ENCODE results near the gene UBE4B. TPM values are rescaled to one million over a fixed set of nuclear protein-coding genes. Genes with fewer than 3 reads are reported as not detected.

UBE4B gene
- total RNA-seq, 1 experiment from 2014 or later, result 54.7 TPM

DNA sequence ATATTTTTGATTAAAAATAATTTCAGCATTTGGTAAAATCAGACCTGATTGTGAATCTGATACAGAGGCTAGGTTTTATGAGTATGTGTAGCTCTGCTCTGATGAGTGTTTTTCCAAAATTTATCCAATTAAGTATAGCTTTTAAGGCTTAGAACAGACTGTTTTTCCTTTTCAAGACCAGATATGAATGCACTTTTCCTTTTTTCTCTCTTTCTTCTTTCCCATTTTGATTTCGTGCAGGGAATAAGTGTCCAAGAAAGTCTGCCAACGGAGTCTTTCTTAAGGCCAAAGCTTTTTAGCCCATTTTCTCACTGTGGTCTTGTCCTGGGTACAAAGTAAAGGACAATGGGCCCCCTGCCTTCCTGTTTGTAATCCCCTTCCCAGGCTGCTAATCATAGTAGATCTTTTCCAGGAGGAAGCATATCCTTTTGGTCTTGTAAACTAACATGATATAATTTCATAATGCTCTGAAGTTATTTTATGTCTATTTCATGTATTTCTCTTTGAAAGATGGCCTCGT is 180.5 kb downstream of the UBE4B start:
- intact Hi-C loops (cut with micrococcal nuclease; ENCODE audit: unreplicated experiment) (loop anchor here (10.0 kb wide), 1 partner anchor 122 kb away; no protein-coding TSS in a partner anchor), in situ Hi-C loops (cut with HindIII; ENCODE audit: low pct_unique_long_range_greater_than_20kb, low sequenced_read_pairs) (no loop called here)
- no peak for ATAC-seq
- BruUV-seq (replicated peaks), result no TSS peak
- TF ChIP-seq POLR2AphosphoS5 (IDR thresholded peaks at IDR 0.05; ENCODE audit: low read depth, low read length) (no peak), TCF7L2 (IDR thresholded peaks at IDR 0.05; ENCODE audit: low read depth, low read length) (no peak), SIN3A (IDR thresholded peaks at IDR 0.05; ENCODE audit: borderline replicate concordance, insufficient read depth, low read depth, low read length) (no peak)
- TF ChIP-seq, protein P1, sequence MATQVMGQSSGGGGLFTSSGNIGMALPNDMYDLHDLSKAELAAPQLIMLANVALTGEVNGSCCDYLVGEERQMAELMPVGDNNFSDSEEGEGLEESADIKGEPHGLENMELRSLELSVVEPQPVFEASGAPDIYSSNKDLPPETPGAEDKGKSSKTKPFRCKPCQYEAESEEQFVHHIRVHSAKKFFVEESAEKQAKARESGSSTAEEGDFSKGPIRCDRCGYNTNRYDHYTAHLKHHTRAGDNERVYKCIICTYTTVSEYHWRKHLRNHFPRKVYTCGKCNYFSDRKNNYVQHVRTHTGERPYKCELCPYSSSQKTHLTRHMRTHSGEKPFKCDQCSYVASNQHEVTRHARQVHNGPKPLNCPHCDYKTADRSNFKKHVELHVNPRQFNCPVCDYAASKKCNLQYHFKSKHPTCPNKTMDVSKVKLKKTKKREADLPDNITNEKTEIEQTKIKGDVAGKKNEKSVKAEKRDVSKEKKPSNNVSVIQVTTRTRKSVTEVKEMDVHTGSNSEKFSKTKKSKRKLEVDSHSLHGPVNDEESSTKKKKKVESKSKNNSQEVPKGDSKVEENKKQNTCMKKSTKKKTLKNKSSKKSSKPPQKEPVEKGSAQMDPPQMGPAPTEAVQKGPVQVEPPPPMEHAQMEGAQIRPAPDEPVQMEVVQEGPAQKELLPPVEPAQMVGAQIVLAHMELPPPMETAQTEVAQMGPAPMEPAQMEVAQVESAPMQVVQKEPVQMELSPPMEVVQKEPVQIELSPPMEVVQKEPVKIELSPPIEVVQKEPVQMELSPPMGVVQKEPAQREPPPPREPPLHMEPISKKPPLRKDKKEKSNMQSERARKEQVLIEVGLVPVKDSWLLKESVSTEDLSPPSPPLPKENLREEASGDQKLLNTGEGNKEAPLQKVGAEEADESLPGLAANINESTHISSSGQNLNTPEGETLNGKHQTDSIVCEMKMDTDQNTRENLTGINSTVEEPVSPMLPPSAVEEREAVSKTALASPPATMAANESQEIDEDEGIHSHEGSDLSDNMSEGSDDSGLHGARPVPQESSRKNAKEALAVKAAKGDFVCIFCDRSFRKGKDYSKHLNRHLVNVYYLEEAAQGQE (IDR thresholded peaks at IDR 0.05; ENCODE audit: insufficient read depth in 1 of 2, low read depth in 2 of 2, low read length in 1 of 2), result no peak
- TF ChIP-seq, protein P2, sequence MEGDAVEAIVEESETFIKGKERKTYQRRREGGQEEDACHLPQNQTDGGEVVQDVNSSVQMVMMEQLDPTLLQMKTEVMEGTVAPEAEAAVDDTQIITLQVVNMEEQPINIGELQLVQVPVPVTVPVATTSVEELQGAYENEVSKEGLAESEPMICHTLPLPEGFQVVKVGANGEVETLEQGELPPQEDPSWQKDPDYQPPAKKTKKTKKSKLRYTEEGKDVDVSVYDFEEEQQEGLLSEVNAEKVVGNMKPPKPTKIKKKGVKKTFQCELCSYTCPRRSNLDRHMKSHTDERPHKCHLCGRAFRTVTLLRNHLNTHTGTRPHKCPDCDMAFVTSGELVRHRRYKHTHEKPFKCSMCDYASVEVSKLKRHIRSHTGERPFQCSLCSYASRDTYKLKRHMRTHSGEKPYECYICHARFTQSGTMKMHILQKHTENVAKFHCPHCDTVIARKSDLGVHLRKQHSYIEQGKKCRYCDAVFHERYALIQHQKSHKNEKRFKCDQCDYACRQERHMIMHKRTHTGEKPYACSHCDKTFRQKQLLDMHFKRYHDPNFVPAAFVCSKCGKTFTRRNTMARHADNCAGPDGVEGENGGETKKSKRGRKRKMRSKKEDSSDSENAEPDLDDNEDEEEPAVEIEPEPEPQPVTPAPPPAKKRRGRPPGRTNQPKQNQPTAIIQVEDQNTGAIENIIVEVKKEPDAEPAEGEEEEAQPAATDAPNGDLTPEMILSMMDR (IDR thresholded peaks at IDR 0.05), result no peak
- POLR2A ChIA-PET, result no interaction called here
- H3K4me1 ChIP-seq (ENCODE audit: control insufficient read depth, insufficient read depth, low read length), result peaks cover 27% of the 10 kb centered on the region
- H3K27me3 ChIP-seq (ENCODE audit: control insufficient read depth, insufficient read depth, low read length), result no peaks in the 10 kb centered on the region
- DNase-seq (ENCODE audit: low read depth, low spot score), result no peak
- no peak overlapping the region for H3K4me3 ChIP-seq (ENCODE audit: low read depth in 2 of 2, low read length in 2 of 2)
- no peak overlapping the region for H3K27ac ChIP-seq (ENCODE audit: low read length)
- no peaks in the 10 kb centered on the region; the same call in 1 of the 2 replicates for H3K36me3 ChIP-seq (ENCODE audit: control insufficient read depth, insufficient read depth, low read length)
- H3K9me3 ChIP-seq (ENCODE audit: control insufficient read depth, insufficient read depth, low read depth, low read length), result no peaks in the 10 kb centered on the region
- CTCF ChIA-PET, result interaction anchor here (0.6 kb wide), 1 partner anchor 454 kb away, joined by 3 read pairs; no protein-coding TSS in a partner anchor

DNA sequence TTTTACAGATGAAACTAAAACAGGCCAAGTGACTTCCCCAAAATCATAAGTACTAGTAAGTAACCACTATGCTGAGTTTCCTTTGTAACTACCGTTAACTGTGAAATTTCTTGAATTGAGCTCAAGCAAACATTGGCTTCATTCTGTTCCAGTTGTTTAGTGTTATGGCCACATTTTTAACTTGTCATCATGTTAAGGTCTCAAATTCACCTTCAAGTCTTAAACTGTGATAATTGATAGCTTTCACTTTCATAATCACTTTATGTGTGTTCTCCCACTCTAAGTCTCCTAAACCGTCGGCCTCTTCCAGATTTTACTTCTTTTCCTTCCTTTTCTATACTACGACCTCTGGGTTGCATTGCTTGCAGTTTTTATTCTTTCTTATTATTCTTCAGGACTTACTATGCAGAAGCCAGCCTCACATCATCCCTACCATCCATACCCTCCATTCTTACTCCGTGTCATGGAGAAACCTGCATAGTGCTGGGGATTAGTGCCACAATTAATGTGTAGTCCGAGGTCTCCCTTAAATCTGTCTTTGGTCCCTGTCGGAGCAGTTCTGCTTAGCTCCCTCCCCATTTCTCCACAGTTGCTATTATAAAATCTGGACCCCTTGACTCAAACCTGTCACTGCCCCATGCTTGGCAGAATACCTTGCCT is 183.5 kb downstream of the UBE4B start:
- TF ChIP-seq TCF7L2 (IDR thresholded peaks at IDR 0.05; ENCODE audit: low read depth, low read length) (no peak), POLR2AphosphoS5 (IDR thresholded peaks at IDR 0.05; ENCODE audit: low read depth, low read length) (no peak), SIN3A (IDR thresholded peaks at IDR 0.05; ENCODE audit: borderline replicate concordance, insufficient read depth, low read depth, low read length) (no peak)
- TF ChIP-seq, protein P2 (IDR thresholded peaks at IDR 0.05), result no peak
- TF ChIP-seq, protein P1 (IDR thresholded peaks at IDR 0.05; ENCODE audit: insufficient read depth in 1 of 2, low read depth in 2 of 2, low read length in 1 of 2), result no peak
- H3K4me3 ChIP-seq (ENCODE audit: low read depth in 2 of 2, low read length in 2 of 2), result no peak overlapping the region
- no TSS peak for BruUV-seq (replicated peaks)
- no peak overlapping the region for H3K27ac ChIP-seq (ENCODE audit: low read length)
- peaks cover 23% of the 10 kb centered on the region for H3K4me1 ChIP-seq (ENCODE audit: control insufficient read depth, insufficient read depth, low read length)
- ChIA-PET POLR2A (interaction anchor here (0.6 to 1.0 kb wide), 3 partner anchors 183 to 227 kb away, joined by 3 to 4 read pairs (median 3); partner anchors contain the start of gene UBE4B), CTCF (interaction anchor here (0.7 kb wide), 1 partner anchor 77 kb away, joined by 20 read pairs; no protein-coding TSS in a partner anchor)
- ATAC-seq (no peak), DNase-seq (ENCODE audit: low read depth, low spot score) (no peak)
- in situ Hi-C loops (cut with HindIII; ENCODE audit: low pct_unique_long_range_greater_than_20kb, low sequenced_read_pairs), result no loop called here
- intact Hi-C loops (cut with micrococcal nuclease; ENCODE audit: unreplicated experiment), result loop anchor here (10.0 kb wide), 1 partner anchor 119 kb away; no protein-coding TSS in a partner anchor
- no peaks in the 10 kb centered on the region for H3K9me3 ChIP-seq (ENCODE audit: control insufficient read depth, insufficient read depth, low read depth, low read length)
- H3K27me3 ChIP-seq (ENCODE audit: control insufficient read depth, insufficient read depth, low read length), result no peaks in the 10 kb centered on the region
- H3K36me3 ChIP-seq (ENCODE audit: control insufficient read depth, insufficient read depth, low read length), result no peaks in the 10 kb centered on the region; the same call in 1 of the 2 replicates
